GM19023 (cell line): ENCODE results near the gene EPB41L5.
"Not testable (repeated sequence)": the region's sequence is repeated elsewhere in the genome, so short reads cannot be mapped to it uniquely, and the experiment has no call there.

ENCODE experiments used
- ATAC-seq: cut with Tn5 transposase; IDR thresholded peaks from one replicate; pipeline ENCODE4 v1.9.1; 2021; ENCODE audit warnings: mild to moderate bottlenecking, moderate library complexity; ENCODE audit not compliant: unreplicated experiment

EPB41L5 gene

GRCh38 chr2:120192280-120192679, 179.4 kb downstream of the EPB41L5 start:
- ATAC-seq, result no peak

GRCh38 chr2:120195553-120195952, 182.7 kb downstream of the EPB41L5 start:
- no peak for ATAC-seq

GRCh38 chr2:120199817-120200459, 187.1 kb downstream of the EPB41L5 start:
- ATAC-seq, result not testable (repeated sequence)

GRCh38 chr2:120203251-120204021, 190.6 kb downstream of the EPB41L5 start:
- ATAC-seq, result no peak

- ATAC-seq, result no peak
Observed at GRCh38 chr2:120204022-120204405, 191.1 kb downstream of the EPB41L5 start.

GRCh38 chr2:120204417-120204816, 191.5 kb downstream of the EPB41L5 start:
- no peak for ATAC-seq

GRCh38 chr2:120204945-120205670, 192.2 kb downstream of the EPB41L5 start:
- no peak for ATAC-seq

GRCh38 chr2:120206022-120206581, 193.2 kb downstream of the EPB41L5 start:
- ATAC-seq, result no peak

GRCh38 chr2:120208381-120209353, 195.8 kb downstream of the EPB41L5 start:
- ATAC-seq, result no peak

- no peak for ATAC-seq
Observed at GRCh38 chr2:120209427-120210269, 196.8 kb downstream of the EPB41L5 start.

GRCh38 chr2:120210270-120210693, 197.4 kb downstream of the EPB41L5 start:
- no peak for ATAC-seq

GRCh38 chr2:120218181-120218580, 205.3 kb downstream of the EPB41L5 start:
- no peak for ATAC-seq

GRCh38 chr2:120219291-120219690, 206.4 kb downstream of the EPB41L5 start:
- no peak for ATAC-seq

GRCh38 chr2:120219766-120220165, 206.9 kb downstream of the EPB41L5 start:
- ATAC-seq, result no peak

- no peak for ATAC-seq
Observed at GRCh38 chr2:120220756-120221155, 207.9 kb downstream of the EPB41L5 start.

- ATAC-seq, result no peak
Observed at GRCh38 chr2:120221616-120222015, 208.7 kb downstream of the EPB41L5 start.

GRCh38 chr2:120222186-120223033, 209.5 kb downstream of the EPB41L5 start:
- ATAC-seq, result no peak
